ENCODE data around the gene SETBP1.

DNA sequence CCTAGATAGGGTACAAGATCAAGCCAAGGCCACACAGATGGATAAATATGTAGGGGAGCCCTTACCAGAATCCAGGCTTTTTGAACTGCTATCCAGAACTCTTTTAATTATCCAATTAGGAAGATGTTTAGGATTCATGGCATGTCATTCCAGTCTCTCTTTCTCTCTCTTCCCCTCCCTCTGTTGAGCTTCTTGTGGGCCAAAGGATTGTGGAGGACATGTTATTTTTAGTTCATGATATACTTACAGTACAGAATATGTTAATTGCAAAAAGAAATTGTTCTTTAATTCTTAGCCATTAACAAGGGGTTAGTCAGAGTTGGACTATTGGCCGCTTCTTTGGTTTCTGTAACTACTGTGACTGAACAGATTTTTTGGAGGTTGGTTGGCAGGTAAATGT, 113.0 kb downstream of the SETBP1 start:
- TF ChIP-seq, protein P1, sequence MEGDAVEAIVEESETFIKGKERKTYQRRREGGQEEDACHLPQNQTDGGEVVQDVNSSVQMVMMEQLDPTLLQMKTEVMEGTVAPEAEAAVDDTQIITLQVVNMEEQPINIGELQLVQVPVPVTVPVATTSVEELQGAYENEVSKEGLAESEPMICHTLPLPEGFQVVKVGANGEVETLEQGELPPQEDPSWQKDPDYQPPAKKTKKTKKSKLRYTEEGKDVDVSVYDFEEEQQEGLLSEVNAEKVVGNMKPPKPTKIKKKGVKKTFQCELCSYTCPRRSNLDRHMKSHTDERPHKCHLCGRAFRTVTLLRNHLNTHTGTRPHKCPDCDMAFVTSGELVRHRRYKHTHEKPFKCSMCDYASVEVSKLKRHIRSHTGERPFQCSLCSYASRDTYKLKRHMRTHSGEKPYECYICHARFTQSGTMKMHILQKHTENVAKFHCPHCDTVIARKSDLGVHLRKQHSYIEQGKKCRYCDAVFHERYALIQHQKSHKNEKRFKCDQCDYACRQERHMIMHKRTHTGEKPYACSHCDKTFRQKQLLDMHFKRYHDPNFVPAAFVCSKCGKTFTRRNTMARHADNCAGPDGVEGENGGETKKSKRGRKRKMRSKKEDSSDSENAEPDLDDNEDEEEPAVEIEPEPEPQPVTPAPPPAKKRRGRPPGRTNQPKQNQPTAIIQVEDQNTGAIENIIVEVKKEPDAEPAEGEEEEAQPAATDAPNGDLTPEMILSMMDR (IDR thresholded peaks at IDR 0.05; ENCODE audit: insufficient read depth, low read depth, low read length): no peak
- TF ChIP-seq EZH2 (IDR thresholded peaks at IDR 0.05; ENCODE audit: insufficient read depth, low read length): no peak

Measured in astrocyte (in vitro differentiated cells and primary cell).